WTC11 (cell line): Measurements from ENCODE around the gene ADAM22. TPM values are rescaled to one million over a fixed set of nuclear protein-coding genes. Genes with fewer than 3 reads are reported as not detected.
"Not testable (repeated sequence)": the region's sequence is repeated elsewhere in the genome, so short reads cannot be mapped to it uniquely, and the experiment has no call there.

Source experiments
- ATAC-seq: fragments of 200-7000 bp; cut with Tn5 transposase; 2 replicates; pipeline ENCODE4 v1.10.0; 2021; ENCODE audit warnings: mild to moderate bottlenecking, moderate library complexity
- CTCF ChIA-PET: fragments of 300-600 bp; sonication (Branson Sonifier 250); formaldehyde crosslinking; loops from one replicate; lab custom pipeline; 2021; ENCODE audit warnings: antibody characterized with exemption; lab: Charles Lee
- POLR2A ChIA-PET: fragments of 350-600 bp; sonication (Branson Sonifier 250); formaldehyde crosslinking; loops from one replicate; lab custom pipeline; 2021; ENCODE audit warnings: antibody characterized with exemption; lab: Charles Lee
- DNase-seq: peaks from one replicate; pipeline ENCODE4 v3.0.0; 2021; ENCODE audit warnings: low spot score
- H3K27ac Mint-ChIP-seq: 2 replicates; pipeline ENCODE4 v1.8.0; 2021; ENCODE audit warnings: mixed read lengths
- H3K27me3 Mint-ChIP-seq: 2 replicates; pipeline ENCODE4 v1.8.0; 2021; ENCODE audit warnings: low read depth, mild to moderate bottlenecking, moderate library complexity, mixed read lengths
- H3K36me3 Mint-ChIP-seq: 2 replicates; pipeline ENCODE4 v1.8.0; 2021; ENCODE audit warnings: mixed read lengths
- H3K4me1 Mint-ChIP-seq: 2 replicates; pipeline ENCODE4 v1.8.0; 2022; ENCODE audit warnings: mixed read lengths
- H3K4me3 Mint-ChIP-seq: 2 replicates; pipeline ENCODE4 v1.8.0; 2021; ENCODE audit warnings: mild to moderate bottlenecking, moderate library complexity, mixed read lengths
- H3K9me3 Mint-ChIP-seq: 2 replicates; pipeline ENCODE4 v1.8.0; 2021; ENCODE audit warnings: mixed read lengths
- ATF1 ChIP-seq: sonication (generic); formaldehyde crosslinking; IDR thresholded peaks from 2 replicates; pipeline ENCODE4 v1.8.1; 2023; ENCODE audit warnings: mild to moderate bottlenecking, moderate library complexity, missing genetic modification reagents
- CREB1 ChIP-seq: sonication (generic); formaldehyde crosslinking; IDR thresholded peaks from 2 replicates; pipeline ENCODE4 v1.8.0; 2023; ENCODE audit warnings: mild to moderate bottlenecking, missing genetic modification reagents
- ELF4 ChIP-seq: sonication (generic); formaldehyde crosslinking; IDR thresholded peaks from 2 replicates; pipeline ENCODE4 v1.8.1; 2022; ENCODE audit warnings: low read depth, mild to moderate bottlenecking, moderate library complexity, missing genetic modification reagents
- FOXP1 ChIP-seq: sonication (generic); formaldehyde crosslinking; IDR thresholded peaks from 2 replicates; pipeline ENCODE4 v1.8.0; 2022; ENCODE audit warnings: missing genetic modification reagents, mild to moderate bottlenecking, moderate library complexity, borderline replicate concordance
- GTF2I ChIP-seq: fragments of 250-450 bp; sonication (Bioruptor Pico); conservative IDR thresholded peaks from 2 replicates; pipeline ENCODE4 v1.4.0; 2021; ENCODE audit warnings: mild to moderate bottlenecking
- NFE2L1 ChIP-seq: sonication (generic); formaldehyde crosslinking; IDR thresholded peaks from 2 replicates; pipeline ENCODE4 v1.8.1; 2023; ENCODE audit warnings: missing genetic modification reagents
- NFYB ChIP-seq: sonication (generic); formaldehyde crosslinking; conservative IDR thresholded peaks from 2 replicates; pipeline ENCODE4 v1.8.0; 2022; ENCODE audit warnings: low read depth, missing genetic modification reagents
- NR2C2 ChIP-seq: sonication (generic); formaldehyde crosslinking; IDR thresholded peaks from 2 replicates; pipeline ENCODE4 v1.8.0; 2022; ENCODE audit warnings: mild to moderate bottlenecking, missing genetic modification reagents
- ZNF416 ChIP-seq: fragments of 250-450 bp; sonication (Bioruptor Pico); IDR thresholded peaks from 2 replicates; pipeline ENCODE4 v1.9.0; 2021; ENCODE audit warnings: mild to moderate bottlenecking, inconsistent platforms
- ZNF671 ChIP-seq: fragments of 250-450 bp; sonication (Bioruptor Pico); IDR thresholded peaks from 2 replicates; pipeline ENCODE4 v1.8.0; 2021; ENCODE audit warnings: mild to moderate bottlenecking
- total RNA-seq: library from RNA; stranded (reverse); gene quantifications from 3 replicates; pipeline ENCODE4 v1.2.3, GENCODE V29; 2021
- TF ChIP-seq, protein P1 (sequence below): sonication (generic); formaldehyde crosslinking; IDR thresholded peaks from 2 replicates; pipeline ENCODE4 v1.8.1; 2023; ENCODE audit warnings: mild to moderate bottlenecking, missing genetic modification reagents, borderline replicate concordance
- TF ChIP-seq, protein P2 (sequence below): fragments of 200-600 bp; IDR thresholded peaks from 2 replicates; pipeline ENCODE4 v1.8.0; 2022; ENCODE audit warnings: antibody characterized with exemption
- TF ChIP-seq, protein P3 (sequence below): sonication (generic); formaldehyde crosslinking; IDR thresholded peaks from 2 replicates; pipeline ENCODE4 v1.8.1; 2023; ENCODE audit warnings: mild to moderate bottlenecking, missing genetic modification reagents, moderate library complexity
- TF ChIP-seq, protein P4 (sequence below): fragments of 250-450 bp; sonication (Bioruptor Pico); IDR thresholded peaks from 2 replicates; pipeline ENCODE4 v1.9.0; 2021; ENCODE audit warnings: mild to moderate bottlenecking
- TF ChIP-seq, protein P5 (sequence below): fragments of 250-450 bp; sonication (Bioruptor Pico); conservative IDR thresholded peaks from 2 replicates; pipeline ENCODE4 v1.9.0; 2021; ENCODE audit warnings: mild to moderate bottlenecking
- TF ChIP-seq, protein P6 (sequence below): sonication (generic); formaldehyde crosslinking; IDR thresholded peaks from 2 replicates; pipeline ENCODE4 v1.8.1; 2022; ENCODE audit warnings: low read depth, missing genetic modification reagents, borderline replicate concordance

The ADAM22 gene
- total RNA-seq, 1 experiment from 2014 or later: 12.4 TPM

DNA sequence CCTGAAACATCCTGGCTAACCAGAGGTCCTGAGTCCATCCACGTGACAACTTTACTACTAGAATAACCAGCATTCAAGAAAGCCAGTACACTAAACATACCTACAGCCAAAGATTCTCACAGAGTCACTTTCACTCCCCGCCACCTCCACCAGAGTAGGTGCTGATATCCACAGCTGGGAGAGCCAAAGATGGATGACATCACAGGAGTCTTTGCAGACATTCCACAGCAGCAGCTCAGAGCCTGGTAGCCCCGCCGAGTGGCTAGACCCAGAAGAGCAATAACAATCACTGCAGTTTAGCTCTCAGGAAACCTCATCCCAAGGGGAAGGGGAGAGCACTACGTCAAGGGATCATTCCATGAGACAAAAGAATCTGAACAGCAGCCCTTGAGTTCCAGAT is 13.5 kb upstream of the ADAM22 start:
- DNase-seq (peak; percentile 23), ATAC-seq (peak; percentile 79)
- no peak overlapping the region for H3K4me3 Mint-ChIP-seq
- H3K27me3 Mint-ChIP-seq: no peaks in the 10 kb centered on the region
- ChIA-PET CTCF (interaction anchor here (0.7 to 1.5 kb wide), 3 partner anchors 13 to 191 kb away, joined by 3 to 4 read pairs (median 4); partner anchors contain the start of gene ADAM22), POLR2A (interaction anchor here (0.8 kb wide), 1 partner anchor 13 kb away, joined by 3 read pairs; the partner anchor contains the start of gene ADAM22)
- H3K9me3 Mint-ChIP-seq: no peaks in the 10 kb centered on the region
- TF ChIP-seq CREB1 (CRISPR knock-in tag): no peak
- TF ChIP-seq NR2C2 (CRISPR knock-in tag): no peak
- no peaks in the 10 kb centered on the region for H3K36me3 Mint-ChIP-seq
- no peak overlapping the region for H3K27ac Mint-ChIP-seq
- peaks cover 15% of the 10 kb centered on the region for H3K4me1 Mint-ChIP-seq

DNA sequence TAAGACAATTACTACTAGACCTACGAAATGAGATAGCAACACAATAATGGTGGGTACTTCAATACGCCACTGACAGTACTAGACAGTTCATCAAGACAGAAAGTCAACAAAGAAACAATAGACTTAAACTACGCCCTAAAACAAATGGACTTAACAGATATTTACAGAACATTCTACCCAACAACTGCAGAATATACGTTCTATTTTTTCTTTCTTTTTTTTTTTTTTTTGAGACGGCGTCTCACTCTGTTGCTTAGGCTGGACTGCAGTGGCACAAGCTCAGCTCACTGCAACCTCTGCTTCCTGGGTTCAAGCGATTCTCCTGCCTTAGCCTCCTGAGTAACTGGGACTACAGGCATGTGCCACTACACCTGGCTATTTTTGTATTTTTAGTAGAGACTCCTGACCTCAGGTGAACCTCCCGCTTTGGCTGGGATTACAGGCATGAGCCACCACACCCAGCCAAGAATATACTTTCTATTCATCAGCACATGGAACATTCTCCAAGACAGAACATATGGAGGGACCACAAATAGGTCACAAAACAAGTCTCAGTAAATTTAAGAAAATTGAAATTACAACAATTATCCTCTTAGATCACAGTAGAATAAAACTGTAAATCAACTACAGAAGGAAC is 11.2 kb upstream of the ADAM22 start:
- H3K27me3 Mint-ChIP-seq, DNase-seq, H3K9me3 Mint-ChIP-seq, H3K4me3 Mint-ChIP-seq, ATAC-seq, H3K36me3 Mint-ChIP-seq, CTCF ChIA-PET, H3K27ac Mint-ChIP-seq: not testable (repeated sequence)
- POLR2A ChIA-PET: interaction anchor here (0.6 kb wide), 1 partner anchor 128 kb away, joined by 5 read pairs; no protein-coding TSS in a partner anchor
- peaks cover 28% of the 10 kb centered on the region for H3K4me1 Mint-ChIP-seq

DNA sequence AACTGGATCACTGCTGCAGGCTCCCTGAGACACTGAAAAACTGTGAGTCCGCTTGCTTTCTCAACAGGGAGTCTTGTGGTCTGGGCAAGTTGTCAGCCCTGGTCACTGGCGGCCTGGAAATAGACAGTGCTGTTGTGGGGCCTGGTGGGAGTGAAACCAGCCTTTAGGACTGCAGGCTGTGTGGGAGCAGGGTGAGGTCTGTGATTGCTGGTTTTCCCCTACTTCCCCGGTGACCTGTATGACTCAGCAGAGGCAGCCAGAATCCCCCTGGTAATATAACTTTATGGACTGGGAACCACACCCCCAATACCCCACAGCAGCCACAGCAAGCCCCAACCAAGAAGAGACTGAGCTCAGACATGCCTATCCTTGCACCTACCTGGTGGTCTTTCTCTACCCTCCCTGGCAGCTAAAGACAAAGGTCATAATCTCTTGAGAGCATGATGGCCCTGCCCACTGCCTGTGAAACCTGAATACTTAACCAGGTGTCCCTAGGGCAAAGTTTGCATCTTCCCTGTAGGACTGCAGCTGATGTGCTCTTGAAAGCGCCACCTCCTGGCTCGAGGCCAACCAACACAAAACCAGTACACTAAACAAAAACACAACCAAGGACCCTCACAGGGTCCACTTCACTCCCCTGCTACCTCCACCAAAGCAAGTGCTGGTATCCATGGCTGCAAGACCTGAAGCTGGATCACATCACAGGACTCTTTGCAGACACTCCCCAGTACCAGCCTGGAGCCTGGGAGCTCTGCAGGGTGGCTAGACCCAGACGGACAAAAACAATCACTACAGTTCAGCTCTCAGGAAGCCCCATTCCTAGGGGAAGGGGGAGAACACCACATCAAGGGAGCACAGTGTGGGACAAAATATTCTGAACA is 7.2 kb upstream of the ADAM22 start:
- H3K27me3 Mint-ChIP-seq: peaks cover 4% of the 10 kb centered on the region
- no peaks in the 10 kb centered on the region for H3K9me3 Mint-ChIP-seq
- ATAC-seq (peak; percentile 95), DNase-seq (peak; percentile 74)
- peak overlapping the region; percentile 30; the same call in 1 of the 2 replicates for H3K4me3 Mint-ChIP-seq
- CTCF ChIA-PET: interaction anchor here (0.5 to 2.8 kb wide), 15 partner anchors 8 to 421 kb away, joined by 3 to 15 read pairs (median 3); partner anchors contain the start of gene ABCB1
- no peaks in the 10 kb centered on the region for H3K36me3 Mint-ChIP-seq
- H3K27ac Mint-ChIP-seq: peak overlapping the region; percentile 84
- peaks cover 27% of the 10 kb centered on the region for H3K4me1 Mint-ChIP-seq
- POLR2A ChIA-PET: interaction anchor here (1.5 kb wide), 1 partner anchor 51 kb away, joined by 4 read pairs; the partner anchor contains the start of genes DBF4 and SLC25A40
- TF ChIP-seq, protein P1, sequence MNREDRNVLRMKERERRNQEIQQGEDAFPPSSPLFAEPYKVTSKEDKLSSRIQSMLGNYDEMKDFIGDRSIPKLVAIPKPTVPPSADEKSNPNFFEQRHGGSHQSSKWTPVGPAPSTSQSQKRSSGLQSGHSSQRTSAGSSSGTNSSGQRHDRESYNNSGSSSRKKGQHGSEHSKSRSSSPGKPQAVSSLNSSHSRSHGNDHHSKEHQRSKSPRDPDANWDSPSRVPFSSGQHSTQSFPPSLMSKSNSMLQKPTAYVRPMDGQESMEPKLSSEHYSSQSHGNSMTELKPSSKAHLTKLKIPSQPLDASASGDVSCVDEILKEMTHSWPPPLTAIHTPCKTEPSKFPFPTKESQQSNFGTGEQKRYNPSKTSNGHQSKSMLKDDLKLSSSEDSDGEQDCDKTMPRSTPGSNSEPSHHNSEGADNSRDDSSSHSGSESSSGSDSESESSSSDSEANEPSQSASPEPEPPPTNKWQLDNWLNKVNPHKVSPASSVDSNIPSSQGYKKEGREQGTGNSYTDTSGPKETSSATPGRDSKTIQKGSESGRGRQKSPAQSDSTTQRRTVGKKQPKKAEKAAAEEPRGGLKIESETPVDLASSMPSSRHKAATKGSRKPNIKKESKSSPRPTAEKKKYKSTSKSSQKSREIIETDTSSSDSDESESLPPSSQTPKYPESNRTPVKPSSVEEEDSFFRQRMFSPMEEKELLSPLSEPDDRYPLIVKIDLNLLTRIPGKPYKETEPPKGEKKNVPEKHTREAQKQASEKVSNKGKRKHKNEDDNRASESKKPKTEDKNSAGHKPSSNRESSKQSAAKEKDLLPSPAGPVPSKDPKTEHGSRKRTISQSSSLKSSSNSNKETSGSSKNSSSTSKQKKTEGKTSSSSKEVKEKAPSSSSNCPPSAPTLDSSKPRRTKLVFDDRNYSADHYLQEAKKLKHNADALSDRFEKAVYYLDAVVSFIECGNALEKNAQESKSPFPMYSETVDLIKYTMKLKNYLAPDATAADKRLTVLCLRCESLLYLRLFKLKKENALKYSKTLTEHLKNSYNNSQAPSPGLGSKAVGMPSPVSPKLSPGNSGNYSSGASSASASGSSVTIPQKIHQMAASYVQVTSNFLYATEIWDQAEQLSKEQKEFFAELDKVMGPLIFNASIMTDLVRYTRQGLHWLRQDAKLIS (CRISPR knock-in tag): peak; percentile 61; the same call in 1 of the 2 replicates
- TF ChIP-seq GTF2I (no peak), CREB1 (CRISPR knock-in tag) (no peak), ATF1 (CRISPR knock-in tag) (no peak), NFYB (no peak), FOXP1 (CRISPR knock-in tag) (no peak), ZNF416 (CRISPR knock-in tag) (no peak), ELF4 (CRISPR knock-in tag) (no peak), NFE2L1 (CRISPR knock-in tag) (peak; percentile 73; the same call in 1 of the 2 replicates), ZNF671 (no peak)
- TF ChIP-seq, protein P2, sequence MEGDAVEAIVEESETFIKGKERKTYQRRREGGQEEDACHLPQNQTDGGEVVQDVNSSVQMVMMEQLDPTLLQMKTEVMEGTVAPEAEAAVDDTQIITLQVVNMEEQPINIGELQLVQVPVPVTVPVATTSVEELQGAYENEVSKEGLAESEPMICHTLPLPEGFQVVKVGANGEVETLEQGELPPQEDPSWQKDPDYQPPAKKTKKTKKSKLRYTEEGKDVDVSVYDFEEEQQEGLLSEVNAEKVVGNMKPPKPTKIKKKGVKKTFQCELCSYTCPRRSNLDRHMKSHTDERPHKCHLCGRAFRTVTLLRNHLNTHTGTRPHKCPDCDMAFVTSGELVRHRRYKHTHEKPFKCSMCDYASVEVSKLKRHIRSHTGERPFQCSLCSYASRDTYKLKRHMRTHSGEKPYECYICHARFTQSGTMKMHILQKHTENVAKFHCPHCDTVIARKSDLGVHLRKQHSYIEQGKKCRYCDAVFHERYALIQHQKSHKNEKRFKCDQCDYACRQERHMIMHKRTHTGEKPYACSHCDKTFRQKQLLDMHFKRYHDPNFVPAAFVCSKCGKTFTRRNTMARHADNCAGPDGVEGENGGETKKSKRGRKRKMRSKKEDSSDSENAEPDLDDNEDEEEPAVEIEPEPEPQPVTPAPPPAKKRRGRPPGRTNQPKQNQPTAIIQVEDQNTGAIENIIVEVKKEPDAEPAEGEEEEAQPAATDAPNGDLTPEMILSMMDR: peak; percentile 19; the same call in 1 of the 2 replicates
- TF ChIP-seq, protein P3, sequence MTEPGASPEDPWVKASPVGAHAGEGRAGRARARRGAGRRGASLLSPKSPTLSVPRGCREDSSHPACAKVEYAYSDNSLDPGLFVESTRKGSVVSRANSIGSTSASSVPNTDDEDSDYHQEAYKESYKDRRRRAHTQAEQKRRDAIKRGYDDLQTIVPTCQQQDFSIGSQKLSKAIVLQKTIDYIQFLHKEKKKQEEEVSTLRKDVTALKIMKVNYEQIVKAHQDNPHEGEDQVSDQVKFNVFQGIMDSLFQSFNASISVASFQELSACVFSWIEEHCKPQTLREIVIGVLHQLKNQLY: no peak
- TF ChIP-seq, protein P4, sequence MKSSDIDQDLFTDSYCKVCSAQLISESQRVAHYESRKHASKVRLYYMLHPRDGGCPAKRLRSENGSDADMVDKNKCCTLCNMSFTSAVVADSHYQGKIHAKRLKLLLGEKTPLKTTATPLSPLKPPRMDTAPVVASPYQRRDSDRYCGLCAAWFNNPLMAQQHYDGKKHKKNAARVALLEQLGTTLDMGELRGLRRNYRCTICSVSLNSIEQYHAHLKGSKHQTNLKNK (CRISPR knock-in tag): no peak
- TF ChIP-seq, protein P5, sequence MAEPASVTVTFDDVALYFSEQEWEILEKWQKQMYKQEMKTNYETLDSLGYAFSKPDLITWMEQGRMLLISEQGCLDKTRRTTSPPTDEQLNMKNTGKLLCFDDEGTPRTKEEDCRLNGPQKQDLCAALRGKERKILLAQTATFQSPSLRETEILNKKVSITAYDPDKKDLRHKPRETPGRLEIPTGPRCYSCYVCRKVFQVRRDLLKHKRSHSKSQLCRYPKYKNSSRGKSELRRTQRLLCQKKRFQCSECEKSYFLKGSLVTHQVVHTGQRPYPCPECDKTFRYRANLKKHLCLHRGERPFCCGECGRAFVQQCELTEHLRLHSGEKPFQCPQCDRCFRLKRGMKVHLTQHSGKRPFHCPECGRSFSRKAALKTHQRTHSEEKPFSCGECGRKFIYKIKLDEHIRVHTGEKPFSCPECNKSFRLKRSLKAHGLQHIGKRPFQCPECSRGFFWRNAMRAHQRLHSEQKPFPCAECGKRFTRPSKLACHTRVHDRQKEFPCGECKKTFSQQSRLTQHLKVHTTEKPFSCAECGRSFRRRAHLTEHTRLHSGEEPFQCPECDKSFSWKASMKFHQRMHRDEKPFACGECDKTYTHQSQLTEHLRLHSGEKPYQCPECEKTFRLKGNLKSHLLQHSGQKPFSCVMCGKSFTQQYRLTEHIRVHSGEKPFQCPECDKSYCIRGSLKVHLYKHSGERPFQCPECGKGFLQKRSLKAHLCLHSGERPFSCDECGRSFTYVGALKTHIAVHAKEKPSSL (CRISPR knock-in tag): no peak
- TF ChIP-seq, protein P6, sequence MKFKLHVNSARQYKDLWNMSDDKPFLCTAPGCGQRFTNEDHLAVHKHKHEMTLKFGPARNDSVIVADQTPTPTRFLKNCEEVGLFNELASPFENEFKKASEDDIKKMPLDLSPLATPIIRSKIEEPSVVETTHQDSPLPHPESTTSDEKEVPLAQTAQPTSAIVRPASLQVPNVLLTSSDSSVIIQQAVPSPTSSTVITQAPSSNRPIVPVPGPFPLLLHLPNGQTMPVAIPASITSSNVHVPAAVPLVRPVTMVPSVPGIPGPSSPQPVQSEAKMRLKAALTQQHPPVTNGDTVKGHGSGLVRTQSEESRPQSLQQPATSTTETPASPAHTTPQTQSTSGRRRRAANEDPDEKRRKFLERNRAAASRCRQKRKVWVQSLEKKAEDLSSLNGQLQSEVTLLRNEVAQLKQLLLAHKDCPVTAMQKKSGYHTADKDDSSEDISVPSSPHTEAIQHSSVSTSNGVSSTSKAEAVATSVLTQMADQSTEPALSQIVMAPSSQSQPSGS (CRISPR knock-in tag): no peak
